GM23338 (cell line): ENCODE data around the gene VPS41. TPM values are rescaled to one million over a fixed set of nuclear protein-coding genes. Genes with fewer than 3 reads are reported as not detected.

Experiments
- ATAC-seq: fragments of 200-7000 bp; cut with Tn5 transposase; 3 replicates; pipeline ENCODE4 v1.9.1; 2020
- DNase-seq: peaks from one replicate; pipeline ENCODE4 v3.0.0-alpha.2; 2015; ENCODE audit warnings: low spot score
- H2AFZ ChIP-seq: fragments of 200-600 bp; sonication (generic); 2 replicates; pipeline ENCODE4 v1.8.0; 2016; ENCODE audit warnings: antibody characterized with exemption, mild to moderate bottlenecking, moderate library complexity
- H3F3A ChIP-seq: fragments of 200-600 bp; sonication (generic); replicated peaks from 2 replicates; pipeline ENCODE4 v1.8.0; 2017; ENCODE audit warnings: antibody characterized with exemption, mixed run types, low read depth
- H3K27ac ChIP-seq: fragments of 200-600 bp; sonication (generic); 2 replicates; pipeline ENCODE4 v1.6.1; 2016; ENCODE audit warnings: low read depth
- H3K27me3 ChIP-seq: fragments of 200-600 bp; sonication (generic); 2 replicates; pipeline ENCODE4 v1.8.0; 2016; ENCODE audit warnings: mild to moderate bottlenecking, mixed run types, moderate library complexity; ENCODE audit not compliant: insufficient read depth
- H3K36me3 ChIP-seq: fragments of 200-600 bp; sonication (generic); 2 replicates; pipeline ENCODE4 v1.8.0; 2016; ENCODE audit warnings: mild to moderate bottlenecking; ENCODE audit not compliant: insufficient read depth
- H3K4me1 ChIP-seq: fragments of 200-600 bp; sonication (generic); 2 replicates; pipeline ENCODE4 v1.8.0; 2016; ENCODE audit warnings: mild to moderate bottlenecking, moderate library complexity; ENCODE audit not compliant: insufficient read depth
- H3K4me2 ChIP-seq: fragments of 200-600 bp; sonication (generic); 2 replicates; pipeline ENCODE4 v1.7.1; 2017; ENCODE audit warnings: mixed run types
- H3K4me3 ChIP-seq: fragments of 200-600 bp; sonication (generic); 2 replicates; pipeline ENCODE4 v1.6.1; 2016; ENCODE audit warnings: mixed run types
- H3K79me2 ChIP-seq: fragments of 200-600 bp; sonication (generic); replicated peaks from 2 replicates; pipeline ENCODE4 v1.8.0; 2017; ENCODE audit warnings: mild to moderate bottlenecking; ENCODE audit not compliant: insufficient read depth
- H3K9me2 ChIP-seq: fragments of 200-600 bp; sonication (generic); 2 replicates; pipeline ENCODE4 v1.8.0; 2017; ENCODE audit not compliant: insufficient read depth
- H4K20me1 ChIP-seq: fragments of 200-600 bp; sonication (generic); replicated peaks from 2 replicates; pipeline ENCODE4 v1.8.0; 2017; ENCODE audit warnings: mild to moderate bottlenecking; ENCODE audit not compliant: insufficient read depth
- H3K27ac Mint-ChIP-seq: 2 replicates; pipeline ENCODE4 v1.8.0; 2020; ENCODE audit warnings: inconsistent platforms, mild to moderate bottlenecking, moderate library complexity, mixed read lengths
- H3K27me3 Mint-ChIP-seq: 3 replicates; pipeline ENCODE4 v1.8.0; 2022; ENCODE audit warnings: low read depth, mild to moderate bottlenecking, moderate library complexity, mixed read lengths, inconsistent platforms; ENCODE audit not compliant: insufficient read depth, poor library complexity
- H3K36me3 Mint-ChIP-seq: 3 replicates; pipeline ENCODE4 v1.8.0; 2021; ENCODE audit warnings: low read depth, mild to moderate bottlenecking, inconsistent platforms, moderate library complexity, mixed read lengths
- H3K4me1 Mint-ChIP-seq: 3 replicates; pipeline ENCODE4 v1.8.0; 2020; ENCODE audit warnings: mild to moderate bottlenecking, inconsistent platforms, mixed read lengths
- H3K4me3 Mint-ChIP-seq: 3 replicates; pipeline ENCODE4 v1.8.0; 2021; ENCODE audit warnings: moderate library complexity, mild to moderate bottlenecking, inconsistent platforms, mixed read lengths
- H3K9me3 Mint-ChIP-seq: 3 replicates; pipeline ENCODE4 v1.8.0; 2020; ENCODE audit warnings: moderate library complexity, mild to moderate bottlenecking, inconsistent platforms, mixed read lengths
- EZH2 ChIP-seq: fragments of 200-600 bp; sonication (generic); IDR thresholded peaks from one replicate; pipeline ENCODE4 v1.8.0; 2017; ENCODE audit warnings: antibody characterized with exemption, mild to moderate bottlenecking, low read depth; ENCODE audit not compliant: unreplicated experiment
- NANOG ChIP-seq: IDR thresholded peaks from 2 replicates; pipeline ENCODE4 v1.6.1; 2016; ENCODE audit warnings: antibody characterized with exemption, borderline replicate concordance
- POLR2AphosphoS5 ChIP-seq: IDR thresholded peaks from 2 replicates; pipeline ENCODE4 v1.6.1; 2016; ENCODE audit warnings: antibody characterized with exemption, low read depth
- REST ChIP-seq: IDR thresholded peaks from one replicate; pipeline ENCODE4 v1.6.1; 2018; ENCODE audit warnings: antibody characterized with exemption; ENCODE audit not compliant: unreplicated experiment
- polyA plus RNA-seq: library from polyadenylated mRNA; unstranded; fragments of >200 nt; fragmentation: Nextera tagmentation; extraction: Ambion mirVana; gene quantifications from 2 replicates; pipeline ENCODE4 v1.2.1, GENCODE V29; 2016
- total RNA-seq: library from RNA; depleted of rRNA; stranded (reverse); fragments of >200 nt; shearing (Covaris generic); gene quantifications from 2 replicates; pipeline ENCODE4 v1.2.3, GENCODE V29; 2014
- TF ChIP-seq, protein P1 (sequence below): fragments of 250-450 bp; sonication (Bioruptor Pico); IDR thresholded peaks from 2 replicates; pipeline ENCODE4 v1.5.0; 2020; ENCODE audit warnings: mild to moderate bottlenecking, moderate library complexity

Gene VPS41
- total and polyA plus RNA-seq, 2 experiments from 2014 or later = 20.2 to 41.2 TPM

- TF ChIP-seq REST = no peak
- no peak for TF ChIP-seq NANOG
- TF ChIP-seq POLR2AphosphoS5 = no peak
Measured at GRCh38 chr7:38731215-38731614, 177.8 kb downstream of the VPS41 start (continued).

- H3K36me3 ChIP-seq = peaks cover 9% of the 10 kb centered on the region
- no peaks in the 10 kb centered on the region for H3F3A ChIP-seq
- H3K36me3 Mint-ChIP-seq = peaks cover 2% of the 10 kb centered on the region; the same call in 1 of the 3 replicates
- no peaks in the 10 kb centered on the region for H3K9me2 ChIP-seq
- H3K4me1 Mint-ChIP-seq = peaks cover 7% of the 10 kb centered on the region; the same call in 2 of the 3 replicates
- no peaks in the 10 kb centered on the region for H3K27me3 Mint-ChIP-seq
- H3K4me3 Mint-ChIP-seq = no peak overlapping the region
- TF ChIP-seq EZH2 = no peak
- TF ChIP-seq, protein P1, sequence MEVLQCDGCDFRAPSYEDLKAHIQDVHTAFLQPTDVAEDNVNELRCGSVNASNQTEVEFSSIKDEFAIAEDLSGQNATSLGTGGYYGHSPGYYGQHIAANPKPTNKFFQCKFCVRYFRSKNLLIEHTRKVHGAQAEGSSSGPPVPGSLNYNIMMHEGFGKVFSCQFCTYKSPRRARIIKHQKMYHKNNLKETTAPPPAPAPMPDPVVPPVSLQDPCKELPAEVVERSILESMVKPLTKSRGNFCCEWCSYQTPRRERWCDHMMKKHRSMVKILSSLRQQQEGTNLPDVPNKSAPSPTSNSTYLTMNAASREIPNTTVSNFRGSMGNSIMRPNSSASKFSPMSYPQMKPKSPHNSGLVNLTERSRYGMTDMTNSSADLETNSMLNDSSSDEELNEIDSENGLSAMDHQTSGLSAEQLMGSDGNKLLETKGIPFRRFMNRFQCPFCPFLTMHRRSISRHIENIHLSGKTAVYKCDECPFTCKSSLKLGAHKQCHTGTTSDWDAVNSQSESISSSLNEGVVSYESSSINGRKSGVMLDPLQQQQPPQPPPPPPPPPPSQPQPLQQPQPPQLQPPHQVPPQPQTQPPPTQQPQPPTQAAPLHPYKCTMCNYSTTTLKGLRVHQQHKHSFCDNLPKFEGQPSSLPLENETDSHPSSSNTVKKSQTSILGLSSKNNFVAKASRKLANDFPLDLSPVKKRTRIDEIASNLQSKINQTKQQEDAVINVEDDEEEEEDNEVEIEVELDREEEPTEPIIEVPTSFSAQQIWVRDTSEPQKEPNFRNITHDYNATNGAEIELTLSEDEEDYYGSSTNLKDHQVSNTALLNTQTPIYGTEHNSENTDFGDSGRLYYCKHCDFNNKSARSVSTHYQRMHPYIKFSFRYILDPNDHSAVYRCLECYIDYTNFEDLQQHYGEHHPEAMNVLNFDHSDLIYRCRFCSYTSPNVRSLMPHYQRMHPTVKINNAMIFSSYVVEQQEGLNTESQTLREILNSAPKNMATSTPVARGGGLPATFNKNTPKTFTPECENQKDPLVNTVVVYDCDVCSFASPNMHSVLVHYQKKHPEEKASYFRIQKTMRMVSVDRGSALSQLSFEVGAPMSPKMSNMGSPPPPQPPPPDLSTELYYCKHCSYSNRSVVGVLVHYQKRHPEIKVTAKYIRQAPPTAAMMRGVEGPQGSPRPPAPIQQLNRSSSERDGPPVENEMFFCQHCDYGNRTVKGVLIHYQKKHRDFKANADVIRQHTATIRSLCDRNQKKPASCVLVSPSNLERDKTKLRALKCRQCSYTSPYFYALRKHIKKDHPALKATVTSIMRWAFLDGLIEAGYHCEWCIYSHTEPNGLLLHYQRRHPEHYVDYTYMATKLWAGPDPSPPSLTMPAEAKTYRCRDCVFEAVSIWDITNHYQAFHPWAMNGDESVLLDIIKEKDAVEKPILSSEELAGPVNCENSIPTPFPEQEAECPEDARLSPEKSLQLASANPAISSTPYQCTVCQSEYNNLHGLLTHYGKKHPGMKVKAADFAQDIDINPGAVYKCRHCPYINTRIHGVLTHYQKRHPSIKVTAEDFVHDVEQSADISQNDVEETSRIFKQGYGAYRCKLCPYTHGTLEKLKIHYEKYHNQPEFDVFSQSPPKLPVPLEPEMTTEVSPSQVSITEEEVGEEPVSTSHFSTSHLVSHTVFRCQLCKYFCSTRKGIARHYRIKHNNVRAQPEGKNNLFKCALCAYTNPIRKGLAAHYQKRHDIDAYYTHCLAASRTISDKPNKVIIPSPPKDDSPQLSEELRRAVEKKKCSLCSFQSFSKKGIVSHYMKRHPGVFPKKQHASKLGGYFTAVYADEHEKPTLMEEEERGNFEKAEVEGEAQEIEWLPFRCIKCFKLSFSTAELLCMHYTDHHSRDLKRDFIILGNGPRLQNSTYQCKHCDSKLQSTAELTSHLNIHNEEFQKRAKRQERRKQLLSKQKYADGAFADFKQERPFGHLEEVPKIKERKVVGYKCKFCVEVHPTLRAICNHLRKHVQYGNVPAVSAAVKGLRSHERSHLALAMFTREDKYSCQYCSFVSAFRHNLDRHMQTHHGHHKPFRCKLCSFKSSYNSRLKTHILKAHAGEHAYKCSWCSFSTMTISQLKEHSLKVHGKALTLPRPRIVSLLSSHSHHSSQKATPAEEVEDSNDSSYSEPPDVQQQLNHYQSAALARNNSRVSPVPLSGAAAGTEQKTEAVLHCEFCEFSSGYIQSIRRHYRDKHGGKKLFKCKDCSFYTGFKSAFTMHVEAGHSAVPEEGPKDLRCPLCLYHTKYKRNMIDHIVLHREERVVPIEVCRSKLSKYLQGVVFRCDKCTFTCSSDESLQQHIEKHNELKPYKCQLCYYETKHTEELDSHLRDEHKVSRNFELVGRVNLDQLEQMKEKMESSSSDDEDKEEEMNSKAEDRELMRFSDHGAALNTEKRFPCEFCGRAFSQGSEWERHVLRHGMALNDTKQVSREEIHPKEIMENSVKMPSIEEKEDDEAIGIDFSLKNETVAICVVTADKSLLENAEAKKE (CRISPR knock-in tag) = peak; percentile 28; the same call in 1 of the 2 replicates
- H2AFZ ChIP-seq = no peak overlapping the region
- H3K27me3 ChIP-seq = no peaks in the 10 kb centered on the region
- H3K4me3 ChIP-seq = no peak overlapping the region
- no peak overlapping the region for H3K27ac ChIP-seq
- no peak overlapping the region for H3K4me2 ChIP-seq
- H3K9me3 Mint-ChIP-seq = no peaks in the 10 kb centered on the region
- DNase-seq = no peak
- H4K20me1 ChIP-seq = no peaks in the 10 kb centered on the region
- H3K27ac Mint-ChIP-seq = no peak overlapping the region
- peak; percentile 50 for ATAC-seq
- H3K4me1 ChIP-seq = no peaks in the 10 kb centered on the region; the same call in 1 of the 2 replicates
- no peaks in the 10 kb centered on the region for H3K79me2 ChIP-seq
Measured at GRCh38 chr7:38728145-38728544, 180.8 kb downstream of the VPS41 start.
